HEK293 (cell line): ENCODE results near the gene FILIP1L.

Experiments
- CTCF ChIA-PET: fragments of 350-600 bp; formaldehyde crosslinking; extraction: SDS; loops from one replicate; lab custom pipeline; 2021; ENCODE audit warnings: antibody characterized with exemption; lab: Yijun Ruan, JAX
- POLR2A ChIA-PET: fragments of 300-600 bp; formaldehyde crosslinking; extraction: SDS; loops from one replicate; lab custom pipeline; 2020; ENCODE audit warnings: antibody characterized with exemption, inconsistent platforms; lab: Yijun Ruan, JAX
- H3K27ac ChIP-seq: fragments of 200-500 bp; sonication (Bioruptor generic); 2 replicates; pipeline ENCODE4 v1.5.1; 2014; ENCODE audit warnings: low read depth, low read length, control low read depth, inconsistent platforms; ENCODE audit errors: extremely low read depth
- H3K36me3 ChIP-seq, 2 experiments: fragments of 200-500 bp in 1 of 2; sonication (Bioruptor generic) in 1 of 2; 1 replicate in 1 of 2; 2 replicates in 1 of 2; pipeline ENCODE4 v1.5.1; 2014 to 2017; ENCODE audit warnings: inconsistent platforms in 2 of 2, low read length in 2 of 2; ENCODE audit not compliant: control insufficient read depth in 2 of 2, insufficient read depth in 1 of 2
- H3K4me1 ChIP-seq: fragments of 200-500 bp; sonication (Bioruptor generic); 2 replicates; pipeline ENCODE4 v1.5.1; 2014; ENCODE audit warnings: mild to moderate bottlenecking, low read length, inconsistent platforms; ENCODE audit not compliant: control insufficient read depth, insufficient read depth
- H3K4me3 ChIP-seq: 2 replicates; pipeline ENCODE4 v1.5.1; 2011; ENCODE audit warnings: low read depth, mild to moderate bottlenecking, control low read depth, low read length, moderate library complexity
- H3K9me3 ChIP-seq: fragments of 200-500 bp; sonication (Bioruptor generic); 2 replicates; pipeline ENCODE4 v1.5.1; 2014; ENCODE audit warnings: low read depth, low read length, inconsistent platforms; ENCODE audit not compliant: control insufficient read depth, insufficient read depth
- GLIS1 ChIP-seq: fragments of 450-650 bp; formaldehyde crosslinking; IDR thresholded peaks from 2 replicates; pipeline ENCODE4 v1.5.1; 2016; ENCODE audit warnings: missing biosample characterization, missing genetic modification characterization
- HOXA7 ChIP-seq: sonication (generic); formaldehyde crosslinking; IDR thresholded peaks from 2 replicates; pipeline ENCODE4 v1.8.1; 2022; ENCODE audit warnings: missing genetic modification reagents, borderline replicate concordance
- MZF1 ChIP-seq: fragments of 450-650 bp; formaldehyde crosslinking; IDR thresholded peaks from 2 replicates; pipeline ENCODE4 v1.5.1; 2017; ENCODE audit warnings: missing biosample characterization, missing genetic modification characterization, borderline replicate concordance
- SCRT1 ChIP-seq: fragments of 450-650 bp; formaldehyde crosslinking; IDR thresholded peaks from 2 replicates; pipeline ENCODE4 v1.5.1; 2016; ENCODE audit warnings: missing biosample characterization, missing genetic modification characterization, borderline replicate concordance
- YY1 ChIP-seq: fragments of 450-650 bp; formaldehyde crosslinking; IDR thresholded peaks from 2 replicates; pipeline ENCODE4 v1.5.1; 2018; ENCODE audit warnings: missing biosample characterization, missing genetic modification characterization
- YY2 ChIP-seq: fragments of 450-650 bp; formaldehyde crosslinking; IDR thresholded peaks from 2 replicates; pipeline ENCODE4 v1.5.1; 2016; ENCODE audit warnings: missing biosample characterization, missing genetic modification characterization
- ZEB2 ChIP-seq: fragments of 450-650 bp; formaldehyde crosslinking; IDR thresholded peaks from 2 replicates; pipeline ENCODE4 v1.5.1; 2016; ENCODE audit warnings: missing biosample characterization, missing genetic modification characterization
- ZFHX2 ChIP-seq: fragments of 450-650 bp; formaldehyde crosslinking; conservative IDR thresholded peaks from 2 replicates; pipeline ENCODE4 v1.5.1; 2016; ENCODE audit warnings: missing biosample characterization, missing genetic modification characterization
- ZNF138 ChIP-seq: fragments of 450-650 bp; formaldehyde crosslinking; IDR thresholded peaks from 2 replicates; pipeline ENCODE4 v1.5.1; 2016; ENCODE audit warnings: missing biosample characterization, missing genetic modification characterization, borderline replicate concordance
- ZNF19 ChIP-seq: fragments of 450-650 bp; formaldehyde crosslinking; IDR thresholded peaks from 2 replicates; pipeline ENCODE4; 2016; ENCODE audit warnings: missing biosample characterization, missing genetic modification characterization, low read depth
- ZNF23 ChIP-seq: fragments of 450-650 bp; formaldehyde crosslinking; IDR thresholded peaks from 2 replicates; pipeline ENCODE4 v1.5.1; 2016; ENCODE audit warnings: missing biosample characterization, missing genetic modification characterization, borderline replicate concordance
- ZNF341 ChIP-seq: fragments of 450-650 bp; formaldehyde crosslinking; IDR thresholded peaks from 2 replicates; pipeline ENCODE4; 2016; ENCODE audit warnings: low read depth, missing biosample characterization, missing genetic modification characterization
- ZNF350 ChIP-seq: fragments of 450-650 bp; formaldehyde crosslinking; IDR thresholded peaks from 2 replicates; pipeline ENCODE4 v1.5.0; 2017; ENCODE audit warnings: missing biosample characterization, mild to moderate bottlenecking, missing genetic modification characterization
- ZNF366 ChIP-seq: fragments of 450-650 bp; formaldehyde crosslinking; conservative IDR thresholded peaks from 2 replicates; pipeline ENCODE4 v1.5.1; 2016; ENCODE audit warnings: missing biosample characterization, missing genetic modification characterization
- ZNF473 ChIP-seq: fragments of 450-650 bp; formaldehyde crosslinking; IDR thresholded peaks from 2 replicates; pipeline ENCODE4 v1.5.1; 2017; ENCODE audit warnings: missing biosample characterization, missing genetic modification characterization
- ZNF510 ChIP-seq: fragments of 450-650 bp; formaldehyde crosslinking; IDR thresholded peaks from 2 replicates; pipeline ENCODE4 v1.5.1; 2018; ENCODE audit warnings: mild to moderate bottlenecking, missing genetic modification characterization, missing biosample characterization; ENCODE audit not compliant: insufficient replicate concordance
- ZNF544 ChIP-seq: fragments of 450-650 bp; formaldehyde crosslinking; IDR thresholded peaks from 2 replicates; pipeline ENCODE4 v1.5.0; 2017; ENCODE audit warnings: missing biosample characterization, missing genetic modification characterization
- ZNF555 ChIP-seq: fragments of 450-650 bp; formaldehyde crosslinking; conservative IDR thresholded peaks from 2 replicates; pipeline ENCODE4 v1.5.1; 2017; ENCODE audit warnings: missing biosample characterization, mild to moderate bottlenecking, missing genetic modification characterization, inconsistent platforms
- ZNF571 ChIP-seq: fragments of 450-650 bp; formaldehyde crosslinking; IDR thresholded peaks from 2 replicates; pipeline ENCODE4 v1.5.0; 2017; ENCODE audit warnings: missing biosample characterization, missing genetic modification characterization
- ZNF701 ChIP-seq: fragments of 450-650 bp; formaldehyde crosslinking; IDR thresholded peaks from 2 replicates; pipeline ENCODE4 v1.5.1; 2016; ENCODE audit warnings: missing biosample characterization, missing genetic modification characterization
- ZNF747 ChIP-seq: fragments of 450-650 bp; formaldehyde crosslinking; IDR thresholded peaks from 2 replicates; pipeline ENCODE4 v1.5.1; 2016; ENCODE audit warnings: missing biosample characterization, missing genetic modification characterization
- ZNF785 ChIP-seq: fragments of 450-650 bp; formaldehyde crosslinking; IDR thresholded peaks from 2 replicates; pipeline ENCODE4 v1.5.1; 2016; ENCODE audit warnings: missing biosample characterization, missing genetic modification characterization
- TF ChIP-seq, protein P1 (sequence below): fragments of 450-650 bp; formaldehyde crosslinking; IDR thresholded peaks from 2 replicates; pipeline ENCODE4 v1.5.1; 2016; ENCODE audit warnings: missing biosample characterization, missing genetic modification characterization
- TF ChIP-seq, protein P2 (sequence below): fragments of 450-650 bp; formaldehyde crosslinking; IDR thresholded peaks from 2 replicates; pipeline ENCODE4 v1.5.1; 2017; ENCODE audit warnings: missing biosample characterization, missing genetic modification characterization
- TF ChIP-seq, protein P3 (sequence below): fragments of 450-650 bp; formaldehyde crosslinking; IDR thresholded peaks from 2 replicates; pipeline ENCODE4 v1.5.1; 2016; ENCODE audit warnings: missing biosample characterization, missing genetic modification characterization

The FILIP1L gene

DNA sequence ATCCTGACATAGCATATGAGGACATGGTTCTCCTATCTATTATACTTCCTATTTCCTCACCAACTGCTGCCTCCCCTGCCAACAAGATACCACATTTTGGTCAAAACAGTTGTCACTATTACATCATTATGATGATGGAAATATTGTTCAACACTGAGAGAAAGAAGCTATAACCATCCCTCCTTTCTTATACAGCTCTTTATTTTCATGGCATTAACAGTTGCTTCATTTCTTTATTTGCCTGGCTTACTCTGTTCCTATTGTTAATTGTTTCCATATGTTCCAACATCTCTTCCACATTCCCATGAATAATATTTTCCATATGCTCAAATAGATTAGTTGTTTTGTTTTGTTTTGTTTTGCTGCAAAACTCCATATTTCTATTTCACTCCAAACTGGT, 40.8 kb upstream of the FILIP1L start:
- Histone ChIP-seq H3K36me3 (peaks cover 0 to 7% of the 10 kb centered on the region in 2 experiments; a peak in 1 of 3 replicates), H3K4me1 (no peaks in the 10 kb centered on the region), H3K4me3 (no peak overlapping the region), H3K9me3 (no peaks in the 10 kb centered on the region), H3K27ac (no peak overlapping the region)
- TF ChIP-seq ZEB2 (tag by site-specific recombination) (no peak), ZNF473 (no peak), YY2 (tag by site-specific recombination) (no peak), ZNF19 (tag by site-specific recombination) (no peak), ZNF544 (tag by site-specific recombination) (no peak), ZNF701 (tag by site-specific recombination) (no peak), ZNF138 (tag by site-specific recombination) (no peak), MZF1 (tag by site-specific recombination) (no peak), ZNF785 (no peak), ZNF366 (tag by site-specific recombination) (no peak), ZNF555 (no peak), GLIS1 (tag by site-specific recombination) (no peak), ZNF571 (tag by site-specific recombination) (no peak)
- TF ChIP-seq, protein P1, sequence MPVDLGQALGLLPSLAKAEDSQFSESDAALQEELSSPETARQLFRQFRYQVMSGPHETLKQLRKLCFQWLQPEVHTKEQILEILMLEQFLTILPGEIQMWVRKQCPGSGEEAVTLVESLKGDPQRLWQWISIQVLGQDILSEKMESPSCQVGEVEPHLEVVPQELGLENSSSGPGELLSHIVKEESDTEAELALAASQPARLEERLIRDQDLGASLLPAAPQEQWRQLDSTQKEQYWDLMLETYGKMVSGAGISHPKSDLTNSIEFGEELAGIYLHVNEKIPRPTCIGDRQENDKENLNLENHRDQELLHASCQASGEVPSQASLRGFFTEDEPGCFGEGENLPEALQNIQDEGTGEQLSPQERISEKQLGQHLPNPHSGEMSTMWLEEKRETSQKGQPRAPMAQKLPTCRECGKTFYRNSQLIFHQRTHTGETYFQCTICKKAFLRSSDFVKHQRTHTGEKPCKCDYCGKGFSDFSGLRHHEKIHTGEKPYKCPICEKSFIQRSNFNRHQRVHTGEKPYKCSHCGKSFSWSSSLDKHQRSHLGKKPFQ (tag by site-specific recombination) = no peak
- TF ChIP-seq, protein P2, sequence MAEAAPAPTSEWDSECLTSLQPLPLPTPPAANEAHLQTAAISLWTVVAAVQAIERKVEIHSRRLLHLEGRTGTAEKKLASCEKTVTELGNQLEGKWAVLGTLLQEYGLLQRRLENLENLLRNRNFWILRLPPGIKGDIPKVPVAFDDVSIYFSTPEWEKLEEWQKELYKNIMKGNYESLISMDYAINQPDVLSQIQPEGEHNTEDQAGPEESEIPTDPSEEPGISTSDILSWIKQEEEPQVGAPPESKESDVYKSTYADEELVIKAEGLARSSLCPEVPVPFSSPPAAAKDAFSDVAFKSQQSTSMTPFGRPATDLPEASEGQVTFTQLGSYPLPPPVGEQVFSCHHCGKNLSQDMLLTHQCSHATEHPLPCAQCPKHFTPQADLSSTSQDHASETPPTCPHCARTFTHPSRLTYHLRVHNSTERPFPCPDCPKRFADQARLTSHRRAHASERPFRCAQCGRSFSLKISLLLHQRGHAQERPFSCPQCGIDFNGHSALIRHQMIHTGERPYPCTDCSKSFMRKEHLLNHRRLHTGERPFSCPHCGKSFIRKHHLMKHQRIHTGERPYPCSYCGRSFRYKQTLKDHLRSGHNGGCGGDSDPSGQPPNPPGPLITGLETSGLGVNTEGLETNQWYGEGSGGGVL (tag by site-specific recombination) = no peak
- ChIA-PET POLR2A (no interaction called here), CTCF (no interaction called here)

DNA sequence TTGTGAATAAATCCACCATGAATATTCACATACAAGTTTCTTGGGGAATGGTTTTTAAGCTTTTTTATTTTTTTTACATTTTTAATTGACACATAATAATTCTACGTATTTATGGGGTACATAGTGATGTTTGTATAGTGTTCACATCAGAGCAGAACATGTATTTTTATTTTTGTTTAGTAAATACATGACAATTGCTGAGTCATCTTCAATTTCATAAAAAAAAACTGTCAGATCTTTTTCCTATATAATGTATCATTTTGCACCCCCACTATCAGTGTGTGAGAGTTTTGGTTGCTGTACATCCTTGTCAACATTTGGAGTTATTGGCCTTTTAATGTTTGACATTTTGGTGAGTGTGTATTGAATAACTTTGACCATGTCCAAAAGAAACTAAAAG, 39.9 kb upstream of the FILIP1L start:
- H3K4me1 ChIP-seq = no peaks in the 10 kb centered on the region
- ChIA-PET POLR2A (no interaction called here), CTCF (interaction anchor here (0.7 kb wide), 1 partner anchor 1171 kb away, joined by 3 read pairs; no protein-coding TSS in a partner anchor)
- peaks cover 0 to 7% of the 10 kb centered on the region in 2 experiments; a peak in 1 of 3 replicates for H3K36me3 ChIP-seq
- no peak overlapping the region for H3K4me3 ChIP-seq
- H3K9me3 ChIP-seq = no peaks in the 10 kb centered on the region
- H3K27ac ChIP-seq = no peak overlapping the region
- TF ChIP-seq ZNF341 (tag by site-specific recombination) = no peak
- TF ChIP-seq ZFHX2 (tag by site-specific recombination) = no peak
- TF ChIP-seq HOXA7 (CRISPR knock-in tag) = no peak
- no peak for TF ChIP-seq SCRT1
- TF ChIP-seq, protein P3, sequence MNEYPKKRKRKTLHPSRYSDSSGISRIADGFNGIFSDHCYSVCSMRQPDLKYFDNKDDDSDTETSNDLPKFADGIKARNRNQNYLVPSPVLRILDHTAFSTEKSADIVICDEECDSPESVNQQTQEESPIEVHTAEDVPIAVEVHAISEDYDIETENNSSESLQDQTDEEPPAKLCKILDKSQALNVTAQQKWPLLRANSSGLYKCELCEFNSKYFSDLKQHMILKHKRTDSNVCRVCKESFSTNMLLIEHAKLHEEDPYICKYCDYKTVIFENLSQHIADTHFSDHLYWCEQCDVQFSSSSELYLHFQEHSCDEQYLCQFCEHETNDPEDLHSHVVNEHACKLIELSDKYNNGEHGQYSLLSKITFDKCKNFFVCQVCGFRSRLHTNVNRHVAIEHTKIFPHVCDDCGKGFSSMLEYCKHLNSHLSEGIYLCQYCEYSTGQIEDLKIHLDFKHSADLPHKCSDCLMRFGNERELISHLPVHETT (tag by site-specific recombination) = no peak
- no peak for TF ChIP-seq YY1 (tag by site-specific recombination)
- no peak for TF ChIP-seq ZNF747
- TF ChIP-seq ZNF350 (tag by site-specific recombination) = no peak
- TF ChIP-seq ZNF23 (tag by site-specific recombination) = no peak
- no peak for TF ChIP-seq GLIS1 (tag by site-specific recombination)
- TF ChIP-seq ZNF510 (tag by site-specific recombination) = no peak
